Keratinocyte (primary cell): Measurements from ENCODE around the gene CYP27A1.

Experiments
- EZH2 ChIP-seq: IDR thresholded peaks from one replicate; pipeline ENCODE4 v1.6.1; 2012; ENCODE audit warnings: inconsistent platforms, mild to moderate bottlenecking, low read length, moderate library complexity
- TF ChIP-seq, protein P1 (sequence below), 3 experiments: IDR thresholded peaks in 1 of 3; conservative IDR thresholded peaks in 1 of 3; optimal IDR thresholded peaks in 1 of 3; 2 replicates in 2 of 3; 3 replicates in 1 of 3; pipeline versions ENCODE3 to v1.5.1; 2011; ENCODE audit warnings: low read length in 3 of 3, mild to moderate bottlenecking in 3 of 3, moderate library complexity in 2 of 3, control low read depth in 1 of 3, inconsistent platforms in 1 of 3; ENCODE audit not compliant: insufficient read depth in 2 of 3; ENCODE audit errors: extremely low read depth in 1 of 3

DNA sequence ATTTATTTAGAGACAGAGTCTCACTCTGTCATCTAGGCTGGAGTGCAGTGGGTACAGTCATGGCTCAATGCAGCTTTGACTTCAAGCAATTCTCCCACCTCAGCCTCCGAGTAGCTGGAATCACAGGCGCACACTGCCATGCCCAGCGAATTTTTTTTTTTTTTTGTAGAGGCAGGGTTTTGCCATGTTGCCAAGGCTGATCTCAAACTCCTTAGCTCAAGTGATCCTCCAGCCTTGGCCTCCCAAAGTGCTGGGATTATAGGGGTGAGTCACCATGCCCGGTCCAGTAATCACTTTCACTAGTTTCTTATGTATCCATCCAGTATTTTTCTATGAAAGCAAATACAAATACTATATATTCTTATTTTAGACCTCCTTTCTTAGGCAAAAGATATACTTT lies 25.7 kb downstream of the CYP27A1 start:
- TF ChIP-seq, protein P1, sequence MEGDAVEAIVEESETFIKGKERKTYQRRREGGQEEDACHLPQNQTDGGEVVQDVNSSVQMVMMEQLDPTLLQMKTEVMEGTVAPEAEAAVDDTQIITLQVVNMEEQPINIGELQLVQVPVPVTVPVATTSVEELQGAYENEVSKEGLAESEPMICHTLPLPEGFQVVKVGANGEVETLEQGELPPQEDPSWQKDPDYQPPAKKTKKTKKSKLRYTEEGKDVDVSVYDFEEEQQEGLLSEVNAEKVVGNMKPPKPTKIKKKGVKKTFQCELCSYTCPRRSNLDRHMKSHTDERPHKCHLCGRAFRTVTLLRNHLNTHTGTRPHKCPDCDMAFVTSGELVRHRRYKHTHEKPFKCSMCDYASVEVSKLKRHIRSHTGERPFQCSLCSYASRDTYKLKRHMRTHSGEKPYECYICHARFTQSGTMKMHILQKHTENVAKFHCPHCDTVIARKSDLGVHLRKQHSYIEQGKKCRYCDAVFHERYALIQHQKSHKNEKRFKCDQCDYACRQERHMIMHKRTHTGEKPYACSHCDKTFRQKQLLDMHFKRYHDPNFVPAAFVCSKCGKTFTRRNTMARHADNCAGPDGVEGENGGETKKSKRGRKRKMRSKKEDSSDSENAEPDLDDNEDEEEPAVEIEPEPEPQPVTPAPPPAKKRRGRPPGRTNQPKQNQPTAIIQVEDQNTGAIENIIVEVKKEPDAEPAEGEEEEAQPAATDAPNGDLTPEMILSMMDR (optimal IDR thresholded peaks at IDR 0.05 in 1 of 3, IDR thresholded peaks at IDR 0.05 in 1 of 3, conservative IDR thresholded peaks at IDR 0.05 in 1 of 3; ENCODE audit: extremely low read depth in 1 of 3, insufficient read depth in 2 of 3, low read length in 3 of 3) = no peak
- TF ChIP-seq EZH2 = no peak
